MM.1S (cell line): ENCODE results near the gene DPH2.

ENCODE experiments used
- DNase-seq: peaks from one replicate; pipeline ENCODE4 v3.0.0-alpha.2; 2015
- H2AFZ ChIP-seq: fragments of 300-600 bp; sonication (generic); 2 replicates; pipeline ENCODE4 v1.6.0; 2016; ENCODE audit warnings: antibody characterized with exemption, low read length
- H3F3A ChIP-seq: fragments of 300-600 bp; sonication (generic); 2 replicates; pipeline ENCODE4 v1.6.1; 2016; ENCODE audit warnings: mild to moderate bottlenecking, antibody characterized with exemption, low read length, moderate library complexity, mixed read lengths; ENCODE audit not compliant: insufficient read depth
- H3K27ac ChIP-seq: fragments of 300-600 bp; sonication (generic); 2 replicates; pipeline ENCODE4 v1.5.1; 2016; ENCODE audit warnings: mild to moderate bottlenecking, low read length
- H3K27me3 ChIP-seq: fragments of 300-600 bp; sonication (generic); replicated peaks from 2 replicates; pipeline ENCODE4 v1.6.0; 2016; ENCODE audit warnings: low read length; ENCODE audit not compliant: insufficient read depth
- H3K36me3 ChIP-seq: fragments of 300-600 bp; sonication (generic); replicated peaks from 2 replicates; pipeline ENCODE4 v1.6.1; 2016; ENCODE audit warnings: mild to moderate bottlenecking, low read length, mixed read lengths; ENCODE audit not compliant: insufficient read depth
- H3K4me1 ChIP-seq: fragments of 300-600 bp; sonication (generic); 2 replicates; pipeline ENCODE4 v1.6.1; 2016; ENCODE audit warnings: low read length, mixed read lengths
- H3K4me2 ChIP-seq: fragments of 300-600 bp; sonication (generic); 2 replicates; pipeline ENCODE4 v1.6.0; 2016; ENCODE audit warnings: low read depth, low read length
- H3K4me3 ChIP-seq: fragments of 300-600 bp; sonication (generic); 2 replicates; pipeline ENCODE4 v1.5.1; 2016; ENCODE audit warnings: low read length, mixed read lengths
- H3K79me2 ChIP-seq: fragments of 300-600 bp; sonication (generic); 2 replicates; pipeline ENCODE4 v1.6.1; 2016; ENCODE audit warnings: mixed run types, low read length, mixed read lengths
- H3K9ac ChIP-seq: fragments of 300-600 bp; sonication (generic); 2 replicates; pipeline ENCODE4 v1.6.1; 2016; ENCODE audit warnings: low read length, mixed read lengths
- H3K9me2 ChIP-seq: fragments of 300-600 bp; sonication (generic); replicated peaks from 2 replicates; pipeline ENCODE4 v1.6.1; 2016; ENCODE audit warnings: mild to moderate bottlenecking, low read length, mixed read lengths; ENCODE audit not compliant: insufficient read depth
- H3K9me3 ChIP-seq: fragments of 300-600 bp; sonication (generic); replicated peaks from 2 replicates; pipeline ENCODE4 v1.6.1; 2016; ENCODE audit warnings: mild to moderate bottlenecking, low read length, mixed read lengths; ENCODE audit not compliant: insufficient read depth
- H4K20me1 ChIP-seq: fragments of 300-600 bp; sonication (generic); 2 replicates; pipeline ENCODE4 v1.6.1; 2016; ENCODE audit warnings: mild to moderate bottlenecking, low read length, moderate library complexity, mixed read lengths; ENCODE audit not compliant: insufficient read depth
- EZH2 ChIP-seq: fragments of 300-600 bp; sonication (generic); optimal IDR thresholded peaks from 2 replicates; pipeline ENCODE3; 2017; ENCODE audit warnings: low read depth, mild to moderate bottlenecking, antibody characterized with exemption, low read length, mixed read lengths
- EZH2phosphoT487 ChIP-seq: fragments of 300-600 bp; sonication (generic); IDR thresholded peaks from 2 replicates; pipeline ENCODE4 v1.6.1; 2018; ENCODE audit warnings: antibody characterized with exemption, low read length
- TF ChIP-seq, protein P1 (sequence below): fragments of 300-600 bp; sonication (generic); IDR thresholded peaks from 2 replicates; pipeline ENCODE4 v1.5.1; 2016; ENCODE audit warnings: antibody characterized with exemption, low read length, mixed read lengths

Gene DPH2

GRCh38 chr1:43995984-43996732 is 26.3 kb downstream of the DPH2 start:
- Histone ChIP-seq H3K27me3 (no peaks in the 10 kb centered on the region), H3K27ac (no peak overlapping the region), H3K9ac (no peak overlapping the region), H4K20me1 (no peaks in the 10 kb centered on the region), H3K9me2 (no peaks in the 10 kb centered on the region), H3K4me1 (peaks cover 10% of the 10 kb centered on the region), H3K4me2 (no peak overlapping the region), H3K4me3 (no peak overlapping the region), H3K79me2 (no peaks in the 10 kb centered on the region), H2AFZ (no peak overlapping the region), H3K36me3 (no peaks in the 10 kb centered on the region), H3K9me3 (no peaks in the 10 kb centered on the region), H3F3A (peaks cover 14% of the 10 kb centered on the region)
- DNase-seq: no peak
- TF ChIP-seq EZH2phosphoT487 (no peak), EZH2 (no peak)
- TF ChIP-seq, protein P1, sequence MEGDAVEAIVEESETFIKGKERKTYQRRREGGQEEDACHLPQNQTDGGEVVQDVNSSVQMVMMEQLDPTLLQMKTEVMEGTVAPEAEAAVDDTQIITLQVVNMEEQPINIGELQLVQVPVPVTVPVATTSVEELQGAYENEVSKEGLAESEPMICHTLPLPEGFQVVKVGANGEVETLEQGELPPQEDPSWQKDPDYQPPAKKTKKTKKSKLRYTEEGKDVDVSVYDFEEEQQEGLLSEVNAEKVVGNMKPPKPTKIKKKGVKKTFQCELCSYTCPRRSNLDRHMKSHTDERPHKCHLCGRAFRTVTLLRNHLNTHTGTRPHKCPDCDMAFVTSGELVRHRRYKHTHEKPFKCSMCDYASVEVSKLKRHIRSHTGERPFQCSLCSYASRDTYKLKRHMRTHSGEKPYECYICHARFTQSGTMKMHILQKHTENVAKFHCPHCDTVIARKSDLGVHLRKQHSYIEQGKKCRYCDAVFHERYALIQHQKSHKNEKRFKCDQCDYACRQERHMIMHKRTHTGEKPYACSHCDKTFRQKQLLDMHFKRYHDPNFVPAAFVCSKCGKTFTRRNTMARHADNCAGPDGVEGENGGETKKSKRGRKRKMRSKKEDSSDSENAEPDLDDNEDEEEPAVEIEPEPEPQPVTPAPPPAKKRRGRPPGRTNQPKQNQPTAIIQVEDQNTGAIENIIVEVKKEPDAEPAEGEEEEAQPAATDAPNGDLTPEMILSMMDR: no peak

GRCh38 chr1:43996733-43997115 is 26.9 kb downstream of the DPH2 start:
- Histone ChIP-seq H3K9me3 (no peaks in the 10 kb centered on the region), H3K36me3 (no peaks in the 10 kb centered on the region), H3K4me3 (no peak overlapping the region), H2AFZ (no peak overlapping the region), H3K27ac (no peak overlapping the region), H3K27me3 (no peaks in the 10 kb centered on the region), H3F3A (peaks cover 12% of the 10 kb centered on the region), H3K79me2 (no peaks in the 10 kb centered on the region), H3K4me1 (peaks cover 10% of the 10 kb centered on the region), H3K4me2 (no peak overlapping the region), H4K20me1 (no peaks in the 10 kb centered on the region), H3K9ac (no peak overlapping the region), H3K9me2 (no peaks in the 10 kb centered on the region)
- no peak for DNase-seq
- no peak for TF ChIP-seq EZH2phosphoT487
- TF ChIP-seq, protein P1: no peak
- TF ChIP-seq EZH2: no peak

- H3K4me3 ChIP-seq: no peak overlapping the region
- H3K27me3 ChIP-seq: no peaks in the 10 kb centered on the region
- TF ChIP-seq EZH2 (no peak), EZH2phosphoT487 (no peak)
- TF ChIP-seq, protein P1: no peak
- no peak for DNase-seq
- no peak overlapping the region for H2AFZ ChIP-seq
- H3K4me1 ChIP-seq: peaks cover 4% of the 10 kb centered on the region
- H4K20me1 ChIP-seq: no peaks in the 10 kb centered on the region
- H3K9me3 ChIP-seq: no peaks in the 10 kb centered on the region
- H3K27ac ChIP-seq: no peak overlapping the region
- H3K9ac ChIP-seq: no peak overlapping the region
- no peak overlapping the region for H3K4me2 ChIP-seq
- H3K79me2 ChIP-seq: no peaks in the 10 kb centered on the region
- peaks cover 6% of the 10 kb centered on the region for H3F3A ChIP-seq
- no peaks in the 10 kb centered on the region for H3K9me2 ChIP-seq
- H3K36me3 ChIP-seq: no peaks in the 10 kb centered on the region
These were observed 27.6 kb downstream of the DPH2 start for GRCh38 chr1:43997295-43997999.
